Liver (tissue), 9 donors: ENCODE results near the gene PAN3. TPM values are rescaled to one million over a fixed set of nuclear protein-coding genes. Genes with fewer than 3 reads are reported as not detected.

Experiments used
- DNase-seq: peaks from one replicate; pipeline ENCODE4 v3.0.0-alpha.2; 2017; ENCODE audit warnings: low spot score
- H3K27ac ChIP-seq, 2 donors: one replicate each; pipeline ENCODE4 v1.7.0; 2013; ENCODE audit warnings: inconsistent platforms in 2 of 2, low read length in 2 of 2, control low read depth in 1 of 2, low read depth in 1 of 2, mild to moderate bottlenecking in 1 of 2
- H3K27me3 ChIP-seq, 4 donors: one replicate each; pipeline versions ENCODE4 v1.6.1 to v1.7.0; 2013; ENCODE audit warnings: low read length in 3 of 4, inconsistent platforms in 1 of 4, mild to moderate bottlenecking in 1 of 4, moderate library complexity in 1 of 4; ENCODE audit not compliant: control insufficient read depth in 4 of 4, insufficient read depth in 4 of 4
- H3K36me3 ChIP-seq, 4 donors: one replicate each; pipeline versions ENCODE4 v1.6.1 to v1.7.0; 2013; ENCODE audit warnings: low read length in 3 of 4, mild to moderate bottlenecking in 3 of 4, low read depth in 1 of 4, moderate library complexity in 1 of 4; ENCODE audit not compliant: control insufficient read depth in 4 of 4, insufficient read depth in 3 of 4
- H3K4me1 ChIP-seq, 4 donors: one replicate each; pipeline versions ENCODE4 v1.6.1 to v1.7.0; 2013; ENCODE audit warnings: low read length in 3 of 4, mild to moderate bottlenecking in 3 of 4, moderate library complexity in 1 of 4; ENCODE audit not compliant: control insufficient read depth in 4 of 4, insufficient read depth in 4 of 4
- H3K4me3 ChIP-seq, 3 donors: one replicate each; pipeline versions ENCODE4 v1.6.1 to v1.7.0; 2013; ENCODE audit warnings: low read length in 3 of 3, control low read depth in 1 of 3, low read depth in 1 of 3, mild to moderate bottlenecking in 1 of 3
- H3K9ac ChIP-seq, 2 donors: one replicate each; pipeline ENCODE4 v1.7.0; 2013; ENCODE audit warnings: low read length in 2 of 2, mild to moderate bottlenecking in 2 of 2, moderate library complexity in 2 of 2, control low read depth in 1 of 2, low read depth in 1 of 2
- H3K9me3 ChIP-seq, 4 donors: one replicate each; pipeline versions ENCODE4 v1.6.1 to v1.7.0; 2013; ENCODE audit warnings: low read length in 3 of 4; ENCODE audit not compliant: control insufficient read depth in 4 of 4
- ATF3 ChIP-seq: IDR thresholded peaks from 2 replicates; pipeline ENCODE4 v1.6.1; 2016; ENCODE audit warnings: antibody characterized with exemption
- CTCF ChIP-seq: fragments of 150-350 bp; IDR thresholded peaks from 2 replicates; pipeline ENCODE4 v1.5.1; 2017; ENCODE audit warnings: improper control_type of control experiment, low read depth, low read length; ENCODE audit not compliant: missing input control
- EGR1 ChIP-seq, 2 donors: IDR thresholded peaks; 2 replicates each; pipeline ENCODE4 v1.6.1; 2016 to 2018; ENCODE audit warnings: antibody characterized with exemption in 2 of 2, low read depth in 2 of 2
- FOXA1 ChIP-seq: IDR thresholded peaks from 2 replicates; pipeline ENCODE4 v1.6.1; 2016; ENCODE audit warnings: antibody characterized with exemption
- GABPA ChIP-seq, 2 donors: IDR thresholded peaks in 1 of 2; conservative IDR thresholded peaks in 1 of 2; 2 replicates each; pipeline ENCODE4 v1.6.1; 2016; ENCODE audit warnings: antibody characterized with exemption in 2 of 2, mild to moderate bottlenecking in 1 of 2, moderate library complexity in 1 of 2
- HNF4A ChIP-seq, 2 donors: conservative IDR thresholded peaks; 2 replicates each; pipeline ENCODE4 v1.6.1; 2016; ENCODE audit warnings: antibody characterized with exemption in 2 of 2, mild to moderate bottlenecking in 2 of 2
- HNF4G ChIP-seq: IDR thresholded peaks from 2 replicates; pipeline ENCODE4 v1.6.1; 2016; ENCODE audit warnings: antibody characterized with exemption
- JUND ChIP-seq, 2 donors: IDR thresholded peaks; 2 replicates each; pipeline ENCODE4 v1.6.1; 2016; ENCODE audit warnings: antibody characterized with exemption in 2 of 2
- NR2F2 ChIP-seq: IDR thresholded peaks from 2 replicates; pipeline ENCODE4 v1.6.1; 2016; ENCODE audit warnings: antibody characterized with exemption
- RAD21 ChIP-seq, 2 donors: IDR thresholded peaks; 2 replicates each; pipeline ENCODE4 v1.6.1; 2016; ENCODE audit warnings: antibody characterized with exemption in 2 of 2, mild to moderate bottlenecking in 2 of 2
- REST ChIP-seq: IDR thresholded peaks from 2 replicates; pipeline ENCODE4 v1.6.1; 2016; ENCODE audit warnings: antibody characterized with exemption, mild to moderate bottlenecking
- RXRA ChIP-seq, 2 donors: IDR thresholded peaks; 2 replicates each; pipeline ENCODE4 v1.6.1; 2017 to 2018; ENCODE audit warnings: antibody characterized with exemption in 2 of 2, mild to moderate bottlenecking in 1 of 2
- SP1 ChIP-seq: IDR thresholded peaks from 2 replicates; pipeline ENCODE4 v1.6.1; 2018; ENCODE audit warnings: antibody characterized with exemption, mild to moderate bottlenecking
- TAF1 ChIP-seq: conservative IDR thresholded peaks from 2 replicates; pipeline ENCODE4 v1.6.1; 2016; ENCODE audit warnings: antibody characterized with exemption, mild to moderate bottlenecking
- YY1 ChIP-seq: IDR thresholded peaks from 2 replicates; pipeline ENCODE4 v1.6.1; 2016; ENCODE audit warnings: antibody characterized with exemption, mild to moderate bottlenecking
- ZBTB33 ChIP-seq: IDR thresholded peaks from 2 replicates; pipeline ENCODE4 v1.6.1; 2016; ENCODE audit warnings: antibody characterized with exemption
- WGBS: extraction: QIAGEN DNeasy Blood & Tissue Kit; methylation state at CpG from one replicate; pipeline ENCODE4 v1.1.7; 2013; 5-methylcytosine and 5-hydroxymethylcytosine counted together
- polyA plus RNA-seq, 2 donors: library from polyadenylated mRNA; stranded (reverse) in 1 of 2; unstranded in 1 of 2; fragments of 200-250 nt in 1 of 2; fragments of >200 nt in 1 of 2; fragmentation: Nextera tagmentation in 1 of 2; extraction: Ambion mirVana in 1 of 2; gene quantifications; one replicate each; pipeline versions ENCODE4 v1.2.1 to v1.2.3, GENCODE V29; 2013 to 2015
- total RNA-seq, 2 donors: library from RNA; depleted of rRNA; stranded (reverse); fragments of >200 nt; gene quantifications; one replicate each; pipeline ENCODE4 v1.2.3, GENCODE V29; 2014
- donor health status: healthy.
- donor health status: healthy.
- donor health status: healthy.
- donor health status: healthy.
- donor health status: healthy.

Gene PAN3
- total and polyA plus RNA-seq, 4 donors = 2.9 to 22.8 (median 11.6) TPM

GRCh38 chr13:28252547-28252946, 114.2 kb downstream of the PAN3 start (continued):
- no peak for TF ChIP-seq ATF3

- H3K36me3 ChIP-seq = peaks cover 6 to 30% (median 13%) of the 10 kb centered on the region in 4 donors
These were observed 119.0 kb downstream of the PAN3 start for GRCh38 chr13:28257305-28257704.

More at GRCh38 chr13:28257305-28257704, 119.0 kb downstream of the PAN3 start:
- TF ChIP-seq JUND (IDR thresholded peaks at IDR 0.05) (no peak), GABPA (IDR thresholded peaks at IDR 0.05 in 1 of 2, conservative IDR thresholded peaks at IDR 0.05 in 1 of 2) (no peak), EGR1 (IDR thresholded peaks at IDR 0.05; ENCODE audit: low read depth in 2 of 2) (no peak), CTCF (no peak), RXRA (IDR thresholded peaks at IDR 0.05) (no peak), REST (no peak), HNF4A (conservative IDR thresholded peaks at IDR 0.05) (no peak), SP1 (no peak), TAF1 (no peak), ZBTB33 (no peak), NR2F2 (no peak), YY1 (no peak), RAD21 (IDR thresholded peaks at IDR 0.05) (no peak), HNF4G (no peak), ATF3 (no peak), FOXA1 (no peak)
- 99% methylated on average over 4 of the region's 4 CpGs for WGBS
- H3K4me1 ChIP-seq = peaks cover 0 to 7% (median 0%) of the 10 kb centered on the region in 4 donors
- no peak overlapping the region for H3K4me3 ChIP-seq
- H3K27me3 ChIP-seq = no peaks in the 10 kb centered on the region
- no peak overlapping the region for H3K27ac ChIP-seq
- no peak overlapping the region for H3K9ac ChIP-seq
- no peaks in the 10 kb centered on the region for H3K9me3 ChIP-seq
- DNase-seq = no peak
